ENCODE measurements around the gene GBP3.
"Not testable (repeated sequence)": the region's sequence is repeated elsewhere in the genome, so short reads cannot be mapped to it uniquely, and the experiment has no call there.

The GBP3 gene

GRCh38 chr1:89022167-89022959, at the start of gene GBP3:
Gene GBP3 (minus strand): TSS chr1:89022866. CDS start chr1:89020721, 2,145 bp downstream.
- in situ Hi-C loops (cut with HindIII; ENCODE audit: low sequenced_read_pairs): loop anchor here (5.0 kb wide), 1 partner anchor 35 kb away; no protein-coding TSS in a partner anchor

DNA sequence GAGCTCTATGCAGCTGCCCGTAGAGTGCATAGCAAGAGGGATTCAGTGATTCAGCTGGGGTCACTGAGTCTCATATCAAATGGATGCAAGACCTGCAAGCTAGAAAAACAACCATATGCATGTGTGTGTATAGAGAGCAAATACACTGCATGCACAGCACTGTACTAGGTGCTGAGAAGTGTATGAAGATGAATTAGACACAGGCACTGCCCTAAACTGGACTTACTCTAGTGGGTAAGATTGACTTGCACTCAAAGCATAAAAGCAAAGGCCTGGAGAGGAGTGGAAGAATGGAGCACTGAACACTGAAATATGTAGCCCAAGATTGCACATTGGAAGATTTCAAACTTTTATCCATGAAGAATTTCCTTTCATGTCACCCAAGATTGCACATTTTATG, 47.8 kb upstream of the GBP3 start:
- in situ Hi-C loops (cut with HindIII; ENCODE audit: low sequenced_read_pairs): no loop called here

GRCh38 chr1:89069951-89070350, 47.3 kb upstream of the GBP3 start:
- in situ Hi-C loops (cut with HindIII; ENCODE audit: low sequenced_read_pairs): no loop called here

GRCh38 chr1:89068291-89068690, 45.6 kb upstream of the GBP3 start:
- in situ Hi-C loops (cut with HindIII; ENCODE audit: low sequenced_read_pairs): no loop called here

DNA sequence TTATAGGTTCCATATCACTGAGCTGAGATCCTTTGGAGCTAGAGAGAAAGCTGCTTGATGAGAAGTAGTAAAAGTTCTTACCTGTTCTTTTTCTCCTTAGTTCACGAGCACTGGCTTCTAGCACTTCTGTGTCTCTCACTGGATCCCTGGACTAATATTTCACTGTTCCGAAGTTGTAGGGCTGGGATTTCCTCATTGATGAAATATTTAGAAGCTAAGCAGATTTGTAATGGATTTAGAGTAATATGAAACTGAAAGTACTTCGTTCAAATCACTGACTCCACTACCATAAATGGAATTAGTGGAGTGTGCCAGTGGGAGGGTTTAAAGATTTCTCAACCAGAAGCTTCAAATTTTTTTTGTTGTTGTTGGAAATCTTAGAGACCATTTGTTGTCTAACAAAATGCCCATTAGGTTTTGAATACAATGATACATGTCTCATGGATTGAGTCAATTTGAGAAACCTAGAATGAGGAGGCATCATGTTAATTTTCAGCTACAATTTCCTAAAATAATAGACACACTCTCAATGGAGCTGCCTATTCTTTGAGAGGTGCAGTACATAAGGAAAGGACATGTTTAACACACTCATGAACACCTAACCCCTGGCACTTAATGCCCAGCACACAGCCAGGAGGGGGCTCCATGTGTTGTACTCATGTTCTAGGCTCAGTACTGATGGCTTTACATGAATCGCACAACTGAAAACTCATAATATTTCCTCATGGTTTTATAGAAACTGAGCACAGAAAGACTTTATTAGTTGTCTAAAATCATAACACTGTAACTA, 42.6 kb upstream of the GBP3 start, which contains the start of gene GBP1:
Gene GBP1 (minus strand): TSS at position 130 of the 790 bp plus-strand sequence. CDS start 1,974 bp downstream, outside the sequence.
- in situ Hi-C loops (cut with HindIII; ENCODE audit: low sequenced_read_pairs): no loop called here

DNA sequence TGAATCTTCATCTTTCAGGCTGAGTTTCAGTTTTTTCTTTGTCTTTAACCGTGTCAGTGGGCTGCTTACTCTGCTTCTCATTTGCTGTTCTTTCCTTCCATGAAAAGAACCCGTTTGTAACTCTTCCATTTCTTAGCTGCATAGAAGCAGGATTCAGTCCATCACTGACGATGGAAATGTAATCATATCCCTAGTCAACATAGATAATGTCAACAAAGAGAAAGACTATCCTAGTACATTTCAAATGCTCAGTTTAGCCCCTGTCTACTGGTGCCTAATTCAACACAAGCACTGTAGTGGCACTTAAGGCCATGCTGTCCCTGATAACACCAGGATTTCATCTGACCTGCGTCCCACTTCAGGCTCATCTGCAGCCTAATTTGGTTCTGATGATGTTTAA, 42.0 kb upstream of the GBP3 start:
- in situ Hi-C loops (cut with HindIII; ENCODE audit: low sequenced_read_pairs): no loop called here

DNA sequence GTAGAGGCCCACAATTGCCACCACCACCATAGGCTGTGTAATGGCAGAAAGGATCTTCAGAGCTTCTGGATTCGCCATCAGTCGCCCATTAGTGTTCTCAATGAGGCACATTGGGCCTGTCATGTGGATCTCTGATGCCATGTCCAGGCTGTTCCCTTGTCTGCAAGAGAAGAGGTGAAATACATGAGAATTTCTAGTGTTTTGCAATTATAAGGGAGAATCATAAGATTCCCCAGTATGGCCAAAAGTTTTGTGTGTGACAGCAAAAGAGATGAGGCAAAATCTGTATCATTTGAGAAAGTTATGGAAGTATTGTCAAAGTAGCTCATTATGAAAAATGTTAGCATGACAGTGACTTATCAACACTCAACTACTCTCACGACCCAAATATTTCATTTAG, 40.4 kb upstream of the GBP3 start:
- in situ Hi-C loops (cut with HindIII; ENCODE audit: low sequenced_read_pairs): no loop called here

DNA sequence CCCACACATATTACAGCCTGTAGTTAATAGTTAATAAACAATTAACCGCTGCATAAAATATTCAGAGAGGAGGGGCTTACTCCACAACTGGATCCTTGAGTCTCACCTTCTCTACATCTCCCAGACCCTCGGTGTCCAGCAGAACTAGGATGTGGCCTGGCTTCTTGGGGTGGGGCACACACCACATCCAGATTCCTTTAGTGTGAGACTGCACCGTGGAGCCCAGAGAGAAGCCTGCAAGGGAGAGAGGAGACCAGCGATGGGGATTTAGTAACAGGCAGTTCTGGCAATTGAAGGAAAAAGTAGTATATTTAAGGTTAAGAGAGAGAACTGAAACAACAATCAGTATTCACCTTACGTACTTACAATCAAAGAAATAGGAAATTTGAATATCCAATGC, 37.4 kb upstream of the GBP3 start:
- in situ Hi-C loops (cut with HindIII; ENCODE audit: low sequenced_read_pairs): no loop called here

DNA sequence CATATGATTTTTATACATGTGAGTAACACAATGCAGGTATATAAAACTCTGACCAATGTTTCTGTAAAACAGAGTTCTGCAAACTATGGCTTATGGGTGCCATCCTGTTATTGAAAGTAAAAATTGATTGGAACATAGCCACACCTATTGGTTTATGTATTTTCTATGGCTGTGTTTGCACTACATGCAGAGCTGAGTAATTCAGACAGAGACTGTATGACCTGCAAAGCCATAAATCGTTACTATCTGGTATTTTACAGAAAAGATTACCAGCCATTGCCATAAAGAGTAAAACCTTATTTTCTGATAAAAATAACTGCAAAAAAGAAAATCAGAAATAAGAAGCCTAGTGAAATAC, 29.3 kb upstream of the GBP3 start:
- in situ Hi-C loops (cut with HindIII; ENCODE audit: low sequenced_read_pairs): no loop called here

DNA sequence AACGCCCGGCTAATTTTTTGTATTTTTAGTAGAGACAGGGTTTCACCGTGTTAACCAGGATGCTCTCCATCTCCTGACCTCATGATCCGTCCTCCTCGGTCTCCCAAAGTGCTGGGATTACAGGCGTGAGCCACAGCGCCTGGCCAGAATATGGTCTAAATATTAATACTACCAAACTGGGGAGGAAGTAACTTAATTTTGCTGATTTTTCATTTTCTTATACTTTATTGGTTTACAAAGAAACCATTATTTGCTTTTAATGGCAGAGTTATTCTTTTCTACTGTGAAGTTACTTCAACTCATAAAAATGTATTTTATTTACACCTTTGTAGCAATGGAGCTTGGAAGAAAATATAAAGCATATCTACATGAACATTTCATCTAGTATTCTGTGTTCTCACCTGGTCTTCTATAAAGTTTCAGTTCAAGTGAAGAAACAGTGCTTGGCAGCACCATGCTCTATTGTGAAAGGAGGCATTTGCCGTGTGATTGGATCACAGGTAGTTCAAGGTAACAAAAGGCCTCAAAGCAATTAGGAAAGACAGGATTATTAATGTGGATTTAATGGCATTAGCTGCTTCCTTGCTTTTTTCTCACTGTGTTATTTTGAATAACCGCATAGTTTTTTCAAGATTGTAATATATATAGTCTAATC, 28.8 kb upstream of the GBP3 start:
- in situ Hi-C loops (cut with HindIII; ENCODE audit: low sequenced_read_pairs): no loop called here

GRCh38 chr1:89050649-89051033, 28.0 kb upstream of the GBP3 start:
- in situ Hi-C loops (cut with HindIII; ENCODE audit: low sequenced_read_pairs): no loop called here

DNA sequence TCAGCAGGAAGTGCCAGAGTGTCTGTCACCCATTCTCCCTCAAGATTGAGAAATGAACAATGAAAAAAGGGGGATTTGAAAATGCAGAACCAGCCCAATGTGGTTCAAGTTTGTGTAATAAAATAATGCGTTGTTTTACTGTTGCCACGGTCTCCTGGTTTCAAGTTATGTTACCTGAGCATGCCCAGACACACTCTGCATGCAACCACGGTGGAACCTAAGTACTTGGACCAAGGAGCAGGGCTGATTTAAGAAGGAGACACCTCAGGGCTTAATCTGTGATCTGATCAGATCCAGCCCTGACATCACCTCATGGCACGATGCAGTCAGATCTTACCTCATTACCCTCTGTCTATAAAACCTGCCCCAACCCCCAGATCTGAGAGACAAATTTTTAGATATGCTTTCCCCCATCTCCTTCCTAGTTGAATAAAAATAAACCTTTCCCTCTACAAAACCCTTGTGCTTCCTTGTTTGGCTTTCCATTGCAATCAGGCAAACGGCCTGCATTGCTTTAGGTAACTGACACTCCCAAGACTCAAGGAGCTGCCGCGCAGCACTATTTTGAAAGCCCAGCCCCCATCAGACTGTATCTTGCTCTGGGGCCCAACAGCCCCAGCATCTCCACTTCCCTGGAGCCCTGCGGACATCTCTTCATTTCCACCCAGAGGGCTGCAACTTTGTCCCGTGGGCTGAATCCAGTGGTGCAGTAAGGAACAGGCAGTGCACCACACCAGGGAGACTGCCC, 27.4 kb upstream of the GBP3 start:
- in situ Hi-C loops (cut with HindIII; ENCODE audit: low sequenced_read_pairs): not testable (repeated sequence)

DNA sequence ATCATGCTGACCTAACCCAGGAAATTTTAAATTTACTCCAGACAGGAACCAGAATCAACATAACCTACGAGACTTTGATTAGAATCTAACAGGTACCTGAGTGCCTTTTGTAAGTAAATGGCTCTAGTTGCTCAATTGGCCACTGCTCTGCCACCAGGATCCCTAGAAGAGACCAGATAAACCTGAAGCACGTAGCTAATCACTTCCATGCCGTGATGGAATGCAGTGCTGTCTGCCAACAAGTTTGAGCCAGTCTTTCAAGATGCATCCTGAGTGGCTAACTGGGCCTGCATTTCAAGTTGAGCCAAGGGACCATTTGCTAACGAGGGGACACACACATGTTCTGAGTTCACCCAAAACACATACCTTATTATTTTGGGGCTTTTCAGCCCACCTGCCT, 26.5 kb upstream of the GBP3 start:
- in situ Hi-C loops (cut with HindIII; ENCODE audit: low sequenced_read_pairs): not testable (repeated sequence)

- in situ Hi-C loops (cut with HindIII; ENCODE audit: low sequenced_read_pairs): no loop called here
These were observed 25.1 kb upstream of the GBP3 start for GRCh38 chr1:89047734-89048133.

- in situ Hi-C loops (cut with HindIII; ENCODE audit: low sequenced_read_pairs): not testable (repeated sequence)
These were observed 23.9 kb upstream of the GBP3 start for GRCh38 chr1:89046318-89047183.

DNA sequence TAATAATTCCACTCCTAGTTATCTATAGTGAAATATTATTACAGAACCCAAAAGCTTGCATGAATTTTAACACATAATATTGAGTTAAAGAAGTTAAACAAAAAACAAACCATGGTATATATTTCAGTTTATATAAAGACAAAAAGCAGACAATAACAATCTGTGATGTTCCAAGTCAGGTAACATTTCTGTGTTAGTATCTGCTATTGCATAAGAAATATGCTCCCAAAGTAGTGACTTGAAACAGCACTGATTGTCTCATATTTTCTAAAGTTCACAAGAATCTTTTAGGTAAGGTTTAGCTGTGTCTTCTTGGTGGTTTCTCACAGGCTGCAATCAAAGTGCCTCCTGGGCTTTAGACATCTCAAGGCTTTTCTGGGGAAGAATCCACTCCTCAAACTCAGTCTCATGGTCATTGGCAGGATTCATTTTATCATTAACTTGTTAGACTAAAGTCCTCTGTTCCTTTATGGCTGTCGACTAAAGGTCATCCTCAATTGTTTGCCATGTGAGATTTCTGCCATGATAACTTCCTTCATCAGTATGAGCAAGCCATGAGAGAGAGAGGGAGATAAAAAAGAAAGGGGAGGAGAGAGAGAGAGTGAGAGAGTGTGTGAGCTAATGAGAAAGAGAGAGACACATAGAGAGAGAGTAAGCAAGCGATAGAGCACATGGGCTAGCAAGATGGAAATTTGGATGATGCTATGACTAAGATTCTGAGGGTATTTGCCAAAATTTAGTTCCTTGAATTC, 22.5 kb upstream of the GBP3 start:
- in situ Hi-C loops (cut with HindIII; ENCODE audit: low sequenced_read_pairs): no loop called here

GRCh38 chr1:89043940-89044339, 21.3 kb upstream of the GBP3 start:
- in situ Hi-C loops (cut with HindIII; ENCODE audit: low sequenced_read_pairs): no loop called here

GRCh38 chr1:89042491-89042890, 19.8 kb upstream of the GBP3 start:
- in situ Hi-C loops (cut with HindIII; ENCODE audit: low sequenced_read_pairs): no loop called here

DNA sequence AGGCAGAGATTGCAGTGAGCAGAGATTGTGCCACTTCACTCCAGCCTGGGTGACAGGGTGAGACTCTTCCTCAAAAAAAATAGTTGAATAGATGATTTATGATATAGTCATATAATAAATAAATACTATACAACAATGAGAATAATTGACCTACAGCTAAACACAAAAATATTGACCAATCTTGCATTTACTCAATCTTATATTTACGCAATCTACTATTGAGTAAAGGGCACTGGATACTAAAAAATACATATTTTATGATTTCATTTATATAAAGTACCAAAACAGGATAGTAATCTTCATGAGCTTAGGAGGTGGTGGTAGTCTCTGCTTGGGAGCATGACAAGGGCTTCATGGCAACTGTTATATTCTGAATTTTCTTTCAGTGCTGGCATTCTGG, 19.1 kb upstream of the GBP3 start:
- in situ Hi-C loops (cut with HindIII; ENCODE audit: low sequenced_read_pairs): no loop called here
